ENCODE data around the gene GCNT2.

GRCh38 chr6:10662742-10663141, 141.6 kb downstream of the GCNT2 start:
- TF ChIP-seq CTCF (IDR thresholded peaks at IDR 0.05 in 4 of 5, conservative IDR thresholded peaks at IDR 0.05 in 1 of 5) (no peak), POLR2A (IDR thresholded peaks at IDR 0.05) (no peak)

Measured in gastrocnemius medialis (tissue), 4 donors.